GM23338 (cell line): ENCODE data around the gene FAM90A1.
"Not testable (repeated sequence)": the region's sequence is repeated elsewhere in the genome, so short reads cannot be mapped to it uniquely, and the experiment has no call there.

Experiments
- CREB1 ChIP-seq: fragments of 250-450 bp; sonication (Bioruptor Pico); IDR thresholded peaks from 2 replicates; pipeline ENCODE4 v1.5.0; 2020; ENCODE audit warnings: low read depth, mild to moderate bottlenecking, moderate library complexity
- CTCF ChIP-seq, 2 experiments: fragments of 200-600 bp in 1 of 2; sonication (generic) in 1 of 2; conservative IDR thresholded peaks; 2 replicates each; pipeline versions ENCODE4 v1.5.1 to v1.6.1; 2016 to 2017; ENCODE audit warnings: antibody characterized with exemption in 2 of 2, low read depth in 2 of 2, mild to moderate bottlenecking in 2 of 2, moderate library complexity in 1 of 2
- EZH2 ChIP-seq: fragments of 200-600 bp; sonication (generic); IDR thresholded peaks from one replicate; pipeline ENCODE4 v1.8.0; 2017; ENCODE audit warnings: antibody characterized with exemption, mild to moderate bottlenecking, low read depth; ENCODE audit not compliant: unreplicated experiment
- POLR2AphosphoS5 ChIP-seq: IDR thresholded peaks from 2 replicates; pipeline ENCODE4 v1.6.1; 2016; ENCODE audit warnings: antibody characterized with exemption, low read depth
- REST ChIP-seq: IDR thresholded peaks from one replicate; pipeline ENCODE4 v1.6.1; 2018; ENCODE audit warnings: antibody characterized with exemption; ENCODE audit not compliant: unreplicated experiment
- ZNF114 ChIP-seq: fragments of 250-450 bp; sonication (Bioruptor Pico); IDR thresholded peaks from 2 replicates; pipeline ENCODE4 v1.5.0; 2020; ENCODE audit warnings: mild to moderate bottlenecking, moderate library complexity

- not testable (repeated sequence) for TF ChIP-seq CTCF (conservative IDR thresholded peaks at IDR 0.05; ENCODE audit: low read depth in 2 of 2); EZH2; POLR2AphosphoS5; CREB1 (CRISPR knock-in tag); REST; ZNF114 (CRISPR knock-in tag)
Measured at GRCh38 chr12:8222303-8222702, 5.1 kb downstream of the FAM90A1 start.
